Stimulated activated CD4-positive, alpha-beta T cell treated with anti-CD3 and anti-CD28 coated beads, Interleukin-15, amount 100 ng/mL, for 1 hour (primary cell): ENCODE results near the gene REXO2.

Experiments
- DNase-seq, 2 donors: peaks; one replicate each; pipeline ENCODE4 v3.0.0-alpha.2; 2020; ENCODE audit warnings: low read depth in 1 of 2, low spot score in 1 of 2

Gene REXO2

GRCh38 chr11:114439229-114440120 is at the start of gene REXO2:
REXO2 (plus strand) TSS chr11:114439467; CDS start chr11:114439529, 62 bp downstream.
- DNase-seq, result peak; percentile 87 to 89

- DNase-seq, result no peak
These were observed 46.3 kb upstream of the REXO2 start for GRCh38 chr11:114392735-114393667.

- DNase-seq, result no peak
These were observed 43.5 kb upstream of the REXO2 start for GRCh38 chr11:114395736-114396135.

GRCh38 chr11:114396916-114397315 is 42.4 kb upstream of the REXO2 start:
- no peak for DNase-seq

GRCh38 chr11:114397349-114397982 is 41.8 kb upstream of the REXO2 start:
- DNase-seq, result no peak

GRCh38 chr11:114398303-114398920 is 40.9 kb upstream of the REXO2 start:
- no peak for DNase-seq

GRCh38 chr11:114399490-114400215 is 39.6 kb upstream of the REXO2 start:
- DNase-seq, result no peak

- peak; percentile 95 to 96 for DNase-seq
These were observed 38.9 kb upstream of the REXO2 start, which contains the start of the genes C11orf71 and RBM7 for GRCh38 chr11:114400216-114400914. C11orf71 (minus strand) TSS chr11:114400511; CDS start chr11:114400331, 180 bp downstream. RBM7 (plus strand) TSS chr11:114400666; CDS start chr11:114400672, 6 bp downstream.

GRCh38 chr11:114400915-114401223 is 38.4 kb upstream of the REXO2 start:
- no peak for DNase-seq

- no peak for DNase-seq
These were observed 38.0 kb upstream of the REXO2 start for GRCh38 chr11:114401311-114401710.

- DNase-seq, result no peak
These were observed 26.3 kb upstream of the REXO2 start for GRCh38 chr11:114412946-114413345.

GRCh38 chr11:114413958-114414357 is 25.3 kb upstream of the REXO2 start:
- no peak for DNase-seq

- no peak for DNase-seq
These were observed 22.8 kb upstream of the REXO2 start for GRCh38 chr11:114416441-114416961.

GRCh38 chr11:114426280-114426679 is 13.0 kb upstream of the REXO2 start:
- DNase-seq, result no peak

- DNase-seq, result no peak
These were observed 9.0 kb upstream of the REXO2 start for GRCh38 chr11:114430290-114430689.

- no peak for DNase-seq
These were observed 6.4 kb upstream of the REXO2 start for GRCh38 chr11:114432893-114433292.

GRCh38 chr11:114433376-114433775 is 5.9 kb upstream of the REXO2 start:
- no peak for DNase-seq

GRCh38 chr11:114438303-114438702 is 964 bp upstream of the REXO2 start:
- DNase-seq, result no peak

- no peak for DNase-seq
These were observed 1.0 kb downstream of the REXO2 start for GRCh38 chr11:114440121-114440860.
